GM18951 (cell line): ENCODE data around the gene POU4F1.

Source experiments
- POLR2A ChIP-seq: IDR thresholded peaks from 4 replicates; pipeline ENCODE4 v1.6.1; 2011; ENCODE audit warnings: mild to moderate bottlenecking; ENCODE audit not compliant: insufficient read length, insufficient read depth; ENCODE audit errors: extremely low read depth
- in situ Hi-C: fragments of 300-500 bp; cut with MboI; formaldehyde crosslinking; loops from one replicate; pipeline ENCODE4 v1.12.0; 2022; ENCODE audit warnings: low sequenced_read_pairs, mixed read lengths, inconsistent platforms; ENCODE audit not compliant: unreplicated experiment

The POU4F1 gene

DNA sequence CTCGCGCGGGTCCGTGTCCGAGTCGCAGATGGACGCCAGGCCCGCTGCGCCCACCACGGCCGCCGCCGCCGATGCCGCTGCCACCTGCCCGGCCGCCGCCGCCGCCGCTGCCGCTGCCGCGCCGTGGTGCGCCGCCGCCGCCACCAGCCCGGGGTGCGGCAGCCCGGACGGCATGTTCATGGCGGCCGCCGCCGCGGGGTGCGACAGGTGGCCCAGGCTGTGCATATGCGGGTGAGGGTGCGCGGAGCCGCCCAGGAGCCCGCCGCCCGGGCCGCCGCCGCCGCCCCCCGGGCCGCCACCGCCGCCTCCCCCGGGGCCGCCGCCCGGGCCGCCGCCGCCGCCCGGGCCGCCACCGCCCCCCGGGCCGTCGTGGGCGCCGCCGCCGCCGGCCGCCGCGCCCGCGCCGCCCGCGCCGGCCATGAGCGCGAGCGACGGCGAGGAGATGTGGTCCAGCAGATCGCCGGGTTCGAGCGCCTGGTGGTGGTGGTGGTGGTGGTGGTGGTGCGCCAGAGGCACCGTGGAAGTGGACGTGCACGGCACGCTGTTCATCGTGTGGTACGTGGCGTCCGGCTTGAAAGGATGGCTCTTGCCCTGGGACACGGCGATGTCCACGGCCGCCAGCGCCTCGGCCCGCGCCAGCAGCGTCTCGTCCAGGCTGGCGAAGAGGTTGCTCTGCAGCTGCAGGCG lies 1.3 kb downstream of the POU4F1 start:
- no peak for TF ChIP-seq POLR2A
- in situ Hi-C loops = no loop called here

GRCh38 chr13:78601124-78601873 lies 2.1 kb downstream of the POU4F1 start:
- in situ Hi-C loops = no loop called here
- TF ChIP-seq POLR2A = no peak

DNA sequence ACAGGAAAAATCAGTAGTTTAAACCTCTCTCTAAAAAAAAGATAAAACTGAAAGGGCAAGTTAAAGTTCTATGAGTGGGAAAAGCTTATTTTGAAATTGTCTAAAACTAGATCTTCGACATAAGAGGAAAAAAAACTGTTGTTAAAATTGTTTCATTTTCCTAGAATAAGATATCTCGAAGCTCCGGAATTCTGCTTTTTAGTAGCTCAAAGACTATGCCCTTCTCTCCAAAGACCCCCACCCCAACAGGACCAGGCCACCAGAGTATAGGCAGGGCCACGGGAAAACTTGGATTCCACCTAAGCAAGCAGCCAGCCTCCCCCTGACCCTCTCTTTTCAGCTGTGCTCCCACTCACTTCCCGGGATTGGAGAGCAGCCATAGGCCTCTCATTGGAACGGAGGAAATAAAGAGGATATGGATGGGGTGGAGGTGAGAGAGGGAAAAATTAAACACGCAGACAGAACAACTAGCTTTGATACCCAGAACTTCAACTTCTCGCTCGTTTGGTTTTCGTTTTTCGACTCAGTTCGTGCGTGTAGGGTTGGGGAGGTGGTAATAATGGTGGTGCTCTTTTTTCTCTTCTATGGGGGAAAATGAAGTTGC lies 3.0 kb downstream of the POU4F1 start:
- no peak for TF ChIP-seq POLR2A
- in situ Hi-C loops = no loop called here

- no peak for TF ChIP-seq POLR2A
Measured at GRCh38 chr13:78599645-78600279, 3.6 kb downstream of the POU4F1 start.

DNA sequence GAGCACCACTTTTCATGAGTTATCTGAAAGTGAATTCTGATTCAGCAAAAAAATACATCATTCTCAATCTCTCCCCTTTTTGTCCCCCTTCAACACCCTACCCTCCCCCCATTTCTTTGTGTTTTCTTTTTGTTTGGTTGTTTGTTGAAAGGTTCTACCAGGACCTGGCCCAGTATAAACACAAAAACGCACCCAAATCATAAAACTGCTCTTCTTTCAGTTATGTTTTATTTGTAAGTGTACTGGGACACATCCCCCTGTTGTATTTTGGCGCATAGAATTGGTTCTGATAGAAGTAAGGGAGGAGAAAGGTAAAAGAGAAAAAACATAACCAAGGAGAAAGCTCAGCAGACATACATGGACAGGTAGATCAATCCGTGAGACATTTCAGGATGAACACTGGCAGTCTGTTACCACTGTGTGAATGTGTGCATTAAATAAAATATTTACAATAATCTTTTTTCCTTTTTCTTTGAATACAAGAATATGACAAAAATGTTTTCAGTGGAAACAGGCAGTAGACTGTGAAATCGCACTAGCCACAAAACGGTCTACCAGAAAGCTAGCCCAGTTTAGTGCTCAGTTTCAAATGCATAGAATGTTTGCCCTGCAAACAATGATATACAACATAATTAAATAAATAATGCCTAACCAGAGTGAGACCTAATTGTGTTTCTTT lies 4.2 kb downstream of the POU4F1 start:
- TF ChIP-seq POLR2A = no peak
- in situ Hi-C loops = no loop called here

More at GRCh38 chr13:78599645-78600279, 3.6 kb downstream of the POU4F1 start:
- in situ Hi-C loops = no loop called here

- in situ Hi-C loops = no loop called here
- no peak for TF ChIP-seq POLR2A
Measured at GRCh38 chr13:78598116-78598781, 5.1 kb downstream of the POU4F1 start.

GRCh38 chr13:78597602-78597932 lies 5.8 kb downstream of the POU4F1 start:
- in situ Hi-C loops = no loop called here
- no peak for TF ChIP-seq POLR2A

GRCh38 chr13:78596736-78597601 lies 6.4 kb downstream of the POU4F1 start:
- no peak for TF ChIP-seq POLR2A
- in situ Hi-C loops = no loop called here

- in situ Hi-C loops = no loop called here
Measured at GRCh38 chr13:78596399-78596735, 7.0 kb downstream of the POU4F1 start.

GRCh38 chr13:78595495-78596398 lies 7.6 kb downstream of the POU4F1 start:
- in situ Hi-C loops = no loop called here
- no peak for TF ChIP-seq POLR2A

More at GRCh38 chr13:78596399-78596735, 7.0 kb downstream of the POU4F1 start:
- no peak for TF ChIP-seq POLR2A

DNA sequence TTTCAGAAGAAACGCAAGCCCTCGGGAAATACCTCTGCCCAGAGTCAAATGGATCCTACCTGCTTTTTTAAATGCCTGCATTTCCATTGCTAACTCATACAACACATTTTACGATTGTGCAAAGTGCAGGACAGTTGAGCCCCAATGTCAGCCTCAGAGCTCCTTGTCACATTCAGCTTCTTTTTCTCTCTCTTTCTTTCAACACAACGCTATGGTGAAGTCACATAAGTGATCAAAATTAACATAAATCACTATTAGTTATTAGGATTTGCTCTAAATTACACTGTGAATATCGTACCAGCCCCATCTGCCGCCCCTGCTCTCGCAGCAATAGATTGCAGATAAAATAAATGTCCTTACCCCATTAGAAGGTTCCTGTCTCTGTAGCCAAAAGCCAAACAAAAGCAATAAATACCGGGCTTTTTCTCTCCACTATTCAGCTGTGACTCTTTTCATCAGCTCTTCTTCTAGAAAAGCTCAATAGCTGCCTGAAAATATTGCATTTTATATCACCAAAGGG lies 8.8 kb downstream of the POU4F1 start:
- in situ Hi-C loops = no loop called here
- no peak for TF ChIP-seq POLR2A
